ENCODE results near the gene MAGI2.

Gene MAGI2

GRCh38 chr7:79241288-79242060 lies 212.0 kb downstream of the MAGI2 start:
- H3K4me3 ChIP-seq (replicated peaks; ENCODE audit: low read depth, low read length) = no peak overlapping the region
- peak; percentile 75 for DNase-seq (ENCODE audit: extremely low read depth, low read depth)
- TF ChIP-seq CTCF (IDR thresholded peaks at IDR 0.05; ENCODE audit: low read depth, low read length, missing control alignments) = no peak

- H3K4me3 ChIP-seq (replicated peaks; ENCODE audit: low read depth, low read length) = no peak overlapping the region
- no peak for TF ChIP-seq CTCF (IDR thresholded peaks at IDR 0.05; ENCODE audit: low read depth, low read length, missing control alignments)
- no peak for DNase-seq (ENCODE audit: extremely low read depth, low read depth)
Observed at GRCh38 chr7:79240413-79240812, 213.1 kb downstream of the MAGI2 start.

- H3K4me3 ChIP-seq (replicated peaks; ENCODE audit: low read depth, low read length) = no peak overlapping the region
- no peak for DNase-seq (ENCODE audit: extremely low read depth, low read depth)
- TF ChIP-seq CTCF (IDR thresholded peaks at IDR 0.05; ENCODE audit: low read depth, low read length, missing control alignments) = no peak
Observed at GRCh38 chr7:79236352-79237028, 217.0 kb downstream of the MAGI2 start.

- DNase-seq (ENCODE audit: extremely low read depth, low read depth) = no peak
- no peak overlapping the region for H3K4me3 ChIP-seq (replicated peaks; ENCODE audit: low read depth, low read length)
- no peak for TF ChIP-seq CTCF (IDR thresholded peaks at IDR 0.05; ENCODE audit: low read depth, low read length, missing control alignments)
Observed at GRCh38 chr7:79227044-79227443, 226.4 kb downstream of the MAGI2 start.

GRCh38 chr7:79221211-79221610 lies 232.3 kb downstream of the MAGI2 start:
- TF ChIP-seq CTCF (IDR thresholded peaks at IDR 0.05; ENCODE audit: low read depth, low read length, missing control alignments) = no peak
- no peak overlapping the region for H3K4me3 ChIP-seq (replicated peaks; ENCODE audit: low read depth, low read length)
- DNase-seq (ENCODE audit: extremely low read depth, low read depth) = no peak

GRCh38 chr7:79217976-79218626 lies 235.4 kb downstream of the MAGI2 start:
- H3K4me3 ChIP-seq (replicated peaks; ENCODE audit: low read depth, low read length) = no peak overlapping the region
- no peak for DNase-seq (ENCODE audit: extremely low read depth, low read depth)
- TF ChIP-seq CTCF (IDR thresholded peaks at IDR 0.05; ENCODE audit: low read depth, low read length, missing control alignments) = no peak

All from HFF-Myc (cell line).